Measurements from ENCODE around the gene HOXC9. TPM values are rescaled to one million over a fixed set of nuclear protein-coding genes. Genes with fewer than 3 reads are reported as not detected.

The HOXC9 gene
- total RNA-seq, 1 experiment from 2014 or later = 5.9 TPM

Other genes starting within 250 kb of the HOXC9 start
- not detected in 2 replicates for gene CISTR, start 248.2 kb upstream of the HOXC9 start, total RNA-seq (2014; rRNA removed; shearing (Covaris generic))
- gene HOXC13, start 61.3 kb upstream of the HOXC9 start, total RNA-seq (2014; rRNA removed; shearing (Covaris generic)) = 0.48 and 0.78 TPM in 2 replicates
- gene HOXC12, start 45.3 kb upstream of the HOXC9 start, total RNA-seq (2014; rRNA removed; shearing (Covaris generic)) = not detected in 2 replicates
- gene HOXC11, start 27.0 kb upstream of the HOXC9 start, total RNA-seq (2014; rRNA removed; shearing (Covaris generic)) = 0.10 and 0.36 TPM in 2 replicates
- gene HOTAIR, start 25.2 kb upstream of the HOXC9 start, total RNA-seq (2014; rRNA removed; shearing (Covaris generic)) = not detected in 2 replicates
- 4.0 and 5.1 TPM in 2 replicates for gene HOXC10, start 15.0 kb upstream of the HOXC9 start, total RNA-seq (2014; rRNA removed; shearing (Covaris generic))
- 0.88 and 1.8 TPM in 2 replicates for gene HOXC8, start 8.8 kb downstream of the HOXC9 start, total RNA-seq (2014; rRNA removed; shearing (Covaris generic))
- 0.84 and 1.5 TPM in 2 replicates for gene HOXC6, start 28.3 kb downstream of the HOXC9 start, total RNA-seq (2014; rRNA removed; shearing (Covaris generic))
- gene HOXC5, start 32.9 kb downstream of the HOXC9 start, total RNA-seq (2014; rRNA removed; shearing (Covaris generic)) = 0.78 and 2.0 TPM in 2 replicates
- 2.5 and 4.7 TPM in 2 replicates for gene HOXC4, start 53.7 kb downstream of the HOXC9 start, total RNA-seq (2014; rRNA removed; shearing (Covaris generic))
- 44.7 and 68.8 TPM in 2 replicates for gene SMUG1, start 188.8 kb downstream of the HOXC9 start, total RNA-seq (2014; rRNA removed; shearing (Covaris generic))